K562 (cell line): ENCODE measurements around the gene BRF1. TPM values are rescaled to one million over a fixed set of nuclear protein-coding genes. Genes with fewer than 3 reads are reported as not detected.

Source experiments
- HLTF ChIP-seq: fragments of 450-650 bp; IDR thresholded peaks from 2 replicates; pipeline ENCODE4 v1.6.1; 2016
- KAT7 ChIP-seq: sonication (generic); formaldehyde crosslinking; IDR thresholded peaks from 2 replicates; pipeline ENCODE4 v1.8.0; 2022; ENCODE audit warnings: missing genetic modification reagents, mild to moderate bottlenecking, borderline replicate concordance
- MAZ ChIP-seq, 2 experiments: fragments of 450-650 bp in 1 of 2; sonication (generic) in 1 of 2; formaldehyde crosslinking; IDR thresholded peaks in 1 of 2; conservative IDR thresholded peaks in 1 of 2; 2 replicates each; pipeline versions ENCODE4 v1.4.0 to v1.5.0; 2020; ENCODE audit warnings: mild to moderate bottlenecking in 1 of 2, missing genetic modification reagents in 1 of 2
- NONO ChIP-seq, 2 experiments: fragments of 200-400 bp in 1 of 2; fragments of 450-650 bp in 1 of 2; formaldehyde crosslinking in 1 of 2; IDR thresholded peaks; 2 replicates each; pipeline ENCODE4 v1.6.1; 2017; ENCODE audit warnings: low read depth in 2 of 2, mild to moderate bottlenecking in 2 of 2, moderate library complexity in 2 of 2, low read length in 1 of 2
- ZBTB8A ChIP-seq: fragments of 450-650 bp; IDR thresholded peaks from 2 replicates; pipeline ENCODE4 v1.6.1; 2018; ENCODE audit warnings: mild to moderate bottlenecking, moderate library complexity; ENCODE audit not compliant: partially characterized antibody
- ZNF766 ChIP-seq: fragments of 200-800 bp; sonication (Bioruptor generic); conservative IDR thresholded peaks from 2 replicates; pipeline ENCODE4 v1.6.1; 2016; ENCODE audit warnings: missing genetic modification characterization, missing compliant biosample characterization
- polyA plus RNA-seq, 8 experiments: library from polyadenylated mRNA; depleted of rRNA in 4 of 8; stranded (reverse) in 5 of 8; unstranded in 3 of 8; fragments of >200 nt; fragmentation: Nextera tagmentation in 2 of 8; fragmentation: Illumina TruSeq in 1 of 8; extraction: Ambion mirVana in 2 of 8; extraction: Trizol in 1 of 8; gene quantifications; 2 replicates each; pipeline versions ENCODE4 v1.2.1 to v1.2.3, GENCODE V29; 2011 to 2014; ENCODE audit warnings: inconsistent platforms in 1 of 8, missing spikeins in 1 of 8
- total RNA-seq, 7 experiments: library from RNA; depleted of rRNA in 6 of 7; stranded (reverse); fragments of >200 nt in 6 of 7; fragmentation: Illumina TruSeq in 2 of 7; extraction: Trizol in 2 of 7; gene quantifications; 2 replicates each; pipeline versions ENCODE4 v1.2.1 to v1.2.3, GENCODE V29; 2011 to 2021; ENCODE audit warnings: low replicate concordance in 1 of 7
- TF ChIP-seq, protein P1 (sequence below): fragments of 450-650 bp; IDR thresholded peaks from 2 replicates; pipeline ENCODE4 v1.6.1; 2017; ENCODE audit warnings: antibody characterized with exemption, mild to moderate bottlenecking
- TF ChIP-seq, protein P2 (sequence below): sonication (generic); formaldehyde crosslinking; IDR thresholded peaks from 2 replicates; pipeline ENCODE4 v1.9.0; 2022; ENCODE audit warnings: mild to moderate bottlenecking, missing genetic modification reagents

The BRF1 gene
- total and polyA plus RNA-seq, 9 of the 15 experiments (the other 6 are each of a cell fraction or from before 2014, with no cell fraction given): 0.14 to 24.6 (median 8.2) TPM

DNA sequence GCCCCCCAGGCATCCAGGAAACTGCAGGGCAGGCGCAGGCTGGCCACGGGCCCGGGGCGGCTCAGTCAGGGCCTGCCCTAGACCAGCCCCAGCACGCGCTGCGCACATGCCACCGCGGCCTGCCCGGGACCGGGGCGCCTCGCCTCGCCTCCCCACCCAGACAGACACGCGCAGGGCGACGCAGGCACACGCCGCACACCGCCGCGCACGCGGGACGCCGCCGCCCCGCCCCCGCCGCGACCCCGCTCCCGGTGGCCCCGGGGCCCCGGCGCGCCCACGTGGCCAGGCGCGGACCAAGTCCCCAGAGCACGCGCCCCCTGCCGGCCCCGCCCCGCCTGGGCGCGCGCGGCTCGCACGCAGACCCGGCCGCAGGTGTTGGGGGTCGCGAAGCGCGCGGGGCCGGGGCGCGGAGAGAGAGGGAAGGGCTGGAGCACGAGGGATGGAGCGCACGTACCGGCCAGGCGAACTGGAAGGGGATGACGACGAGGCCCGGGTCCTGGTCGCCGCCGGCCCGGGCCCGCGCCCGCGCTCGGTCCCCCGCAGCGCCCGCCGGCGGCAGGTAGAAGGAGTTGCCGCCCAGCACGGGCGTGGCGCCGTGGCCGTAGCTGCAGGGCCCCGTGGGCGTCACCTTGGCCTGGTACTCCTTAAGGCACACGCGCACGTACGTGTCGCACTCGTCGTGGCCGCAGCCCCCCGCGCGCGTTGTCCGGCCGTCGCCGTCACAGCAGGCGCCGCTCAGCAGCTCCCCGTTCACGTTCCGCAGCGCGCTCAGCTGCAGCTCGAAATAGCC is 133.3 kb downstream of the BRF1 start (continued):
- TF ChIP-seq, protein P1, sequence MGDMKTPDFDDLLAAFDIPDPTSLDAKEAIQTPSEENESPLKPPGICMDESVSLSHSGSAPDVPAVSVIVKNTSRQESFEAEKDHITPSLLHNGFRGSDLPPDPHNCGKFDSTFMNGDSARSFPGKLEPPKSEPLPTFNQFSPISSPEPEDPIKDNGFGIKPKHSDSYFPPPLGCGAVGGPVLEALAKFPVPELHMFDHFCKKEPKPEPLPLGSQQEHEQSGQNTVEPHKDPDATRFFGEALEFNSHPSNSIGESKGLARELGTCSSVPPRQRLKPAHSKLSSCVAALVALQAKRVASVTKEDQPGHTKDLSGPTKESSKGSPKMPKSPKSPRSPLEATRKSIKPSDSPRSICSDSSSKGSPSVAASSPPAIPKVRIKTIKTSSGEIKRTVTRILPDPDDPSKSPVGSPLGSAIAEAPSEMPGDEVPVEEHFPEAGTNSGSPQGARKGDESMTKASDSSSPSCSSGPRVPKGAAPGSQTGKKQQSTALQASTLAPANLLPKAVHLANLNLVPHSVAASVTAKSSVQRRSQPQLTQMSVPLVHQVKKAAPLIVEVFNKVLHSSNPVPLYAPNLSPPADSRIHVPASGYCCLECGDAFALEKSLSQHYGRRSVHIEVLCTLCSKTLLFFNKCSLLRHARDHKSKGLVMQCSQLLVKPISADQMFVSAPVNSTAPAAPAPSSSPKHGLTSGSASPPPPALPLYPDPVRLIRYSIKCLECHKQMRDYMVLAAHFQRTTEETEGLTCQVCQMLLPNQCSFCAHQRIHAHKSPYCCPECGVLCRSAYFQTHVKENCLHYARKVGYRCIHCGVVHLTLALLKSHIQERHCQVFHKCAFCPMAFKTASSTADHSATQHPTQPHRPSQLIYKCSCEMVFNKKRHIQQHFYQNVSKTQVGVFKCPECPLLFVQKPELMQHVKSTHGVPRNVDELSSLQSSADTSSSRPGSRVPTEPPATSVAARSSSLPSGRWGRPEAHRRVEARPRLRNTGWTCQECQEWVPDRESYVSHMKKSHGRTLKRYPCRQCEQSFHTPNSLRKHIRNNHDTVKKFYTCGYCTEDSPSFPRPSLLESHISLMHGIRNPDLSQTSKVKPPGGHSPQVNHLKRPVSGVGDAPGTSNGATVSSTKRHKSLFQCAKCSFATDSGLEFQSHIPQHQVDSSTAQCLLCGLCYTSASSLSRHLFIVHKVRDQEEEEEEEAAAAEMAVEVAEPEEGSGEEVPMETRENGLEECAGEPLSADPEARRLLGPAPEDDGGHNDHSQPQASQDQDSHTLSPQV: peak; percentile 89
- TF ChIP-seq, protein P2, sequence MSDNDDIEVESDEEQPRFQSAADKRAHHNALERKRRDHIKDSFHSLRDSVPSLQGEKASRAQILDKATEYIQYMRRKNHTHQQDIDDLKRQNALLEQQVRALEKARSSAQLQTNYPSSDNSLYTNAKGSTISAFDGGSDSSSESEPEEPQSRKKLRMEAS (CRISPR knock-in tag): peak; percentile 87
- TF ChIP-seq KAT7 (no peak), ZBTB8A (no peak), ZNF766 (CRISPR knock-in tag) (0 out of 2 replicates have a peak, but pooled peaks have one; percentile 20), MAZ (CRISPR knock-in tag; conservative IDR thresholded peaks at IDR 0.05 in 1 of 2, IDR thresholded peaks at IDR 0.05 in 1 of 2) (peak in 1 of 2 experiments; percentile 25; a peak in 1 of 4 replicates), NONO (IDR thresholded peaks at IDR 0.05; ENCODE audit: low read depth in 2 of 2, low read length in 1 of 2) (0 out of 4 replicates have a peak, but pooled peaks of 1 of the 2 experiments have one; percentile 19), HLTF (no peak)
